Activated CD8-positive, alpha-beta T cell treated with anti-CD3 and anti-CD28 coated beads for 36 hours (primary cell): ENCODE results near the gene ASXL3. TPM values are rescaled to one million over a fixed set of nuclear protein-coding genes. Genes with fewer than 3 reads are reported as not detected.

Source experiments
- ATAC-seq: fragments of 200-7000 bp; cut with Tn5 transposase; one replicate; pipeline ENCODE4 v1.10.0; 2021; ENCODE audit warnings: mild to moderate bottlenecking, moderate library complexity
- CTCF ChIA-PET: fragments of 350-600 bp; sonication (Branson Sonifier 250); formaldehyde crosslinking; loops from one replicate; lab custom pipeline; 2021; ENCODE audit warnings: antibody characterized with exemption; lab: Charles Lee
- POLR2A ChIA-PET: fragments of 350-600 bp; sonication (Branson Sonifier 250); formaldehyde crosslinking; loops from one replicate; lab custom pipeline; 2021; ENCODE audit warnings: antibody characterized with exemption; lab: Charles Lee
- DNase-seq: peaks from one replicate; pipeline ENCODE4 v3.0.0-alpha.2; 2020
- H3K27ac Mint-ChIP-seq: one replicate; pipeline ENCODE4 v1.8.0; 2021; ENCODE audit warnings: mild to moderate bottlenecking, mixed read lengths
- H3K27me3 Mint-ChIP-seq: one replicate; pipeline ENCODE4 v1.8.0; 2021; ENCODE audit warnings: mixed read lengths
- H3K36me3 Mint-ChIP-seq: one replicate; pipeline ENCODE4 v1.8.0; 2021; ENCODE audit warnings: low read depth, mixed read lengths
- H3K4me1 Mint-ChIP-seq: one replicate; pipeline ENCODE4 v1.8.0; 2021; ENCODE audit warnings: low read depth, mixed read lengths
- H3K4me3 Mint-ChIP-seq: one replicate; pipeline ENCODE4 v1.8.0; 2021; ENCODE audit warnings: mild to moderate bottlenecking, moderate library complexity, mixed read lengths
- H3K9me3 Mint-ChIP-seq: one replicate; pipeline ENCODE4 v1.8.0; 2021; ENCODE audit warnings: mixed read lengths
- CTCF ChIP-seq: fragments of 200-600 bp; IDR thresholded peaks from one replicate; pipeline ENCODE4 v1.8.0; 2022; ENCODE audit warnings: antibody characterized with exemption, mild to moderate bottlenecking
- intact Hi-C: fragments of 100-400 bp; cut with micrococcal nuclease; formaldehyde crosslinking; loops from one replicate; pipeline ENCODE4 v1.10.0; 2022
- total RNA-seq, 2 experiments: library from RNA; stranded (reverse); gene quantifications; one replicate each; pipeline ENCODE4 v1.2.3, GENCODE V29; 2021

The ASXL3 gene
- total RNA-seq, 2 experiments from 2014 or later, result not detected

- no peak for DNase-seq
- Mint-ChIP-seq H3K36me3 (peaks cover 5% of the 10 kb centered on the region), H3K9me3 (peaks cover 7% of the 10 kb centered on the region), H3K4me1 (peaks cover 4% of the 10 kb centered on the region), H3K27me3 (peaks cover 10% of the 10 kb centered on the region), H3K4me3 (no peak overlapping the region), H3K27ac (no peak overlapping the region)
- intact Hi-C loops, result no loop called here
- ATAC-seq, result no peak
- ChIA-PET POLR2A (no interaction called here), CTCF (no interaction called here)
- TF ChIP-seq CTCF, result no peak
Measured at GRCh38 chr18:33581856-33582255, 3.8 kb downstream of the ASXL3 start.

GRCh38 chr18:33583901-33584300 is 5.9 kb downstream of the ASXL3 start:
- ChIA-PET CTCF (no interaction called here), POLR2A (no interaction called here)
- no peaks in the 10 kb centered on the region for H3K4me1 Mint-ChIP-seq
- ATAC-seq, result no peak
- peaks cover 7% of the 10 kb centered on the region for H3K9me3 Mint-ChIP-seq
- no peak for TF ChIP-seq CTCF
- peaks cover 2% of the 10 kb centered on the region for H3K27me3 Mint-ChIP-seq
- H3K36me3 Mint-ChIP-seq, result no peaks in the 10 kb centered on the region
- H3K27ac Mint-ChIP-seq, result no peak overlapping the region
- H3K4me3 Mint-ChIP-seq, result no peak overlapping the region
- intact Hi-C loops, result no loop called here
- no peak for DNase-seq

GRCh38 chr18:33584548-33585430 is 6.8 kb downstream of the ASXL3 start:
- no peak for DNase-seq
- Mint-ChIP-seq H3K4me1 (no peaks in the 10 kb centered on the region), H3K9me3 (peaks cover 7% of the 10 kb centered on the region), H3K36me3 (no peaks in the 10 kb centered on the region), H3K27me3 (peaks cover 2% of the 10 kb centered on the region), H3K4me3 (no peak overlapping the region), H3K27ac (no peak overlapping the region)
- ChIA-PET POLR2A (no interaction called here), CTCF (no interaction called here)
- intact Hi-C loops, result no loop called here
- no peak for TF ChIP-seq CTCF
- no peak for ATAC-seq

GRCh38 chr18:33585431-33585775 is 7.4 kb downstream of the ASXL3 start:
- H3K9me3 Mint-ChIP-seq, result peaks cover 7% of the 10 kb centered on the region

More at GRCh38 chr18:33585431-33585775, 7.4 kb downstream of the ASXL3 start:
- no peak for TF ChIP-seq CTCF
- Mint-ChIP-seq H3K27me3 (peaks cover 2% of the 10 kb centered on the region), H3K27ac (no peak overlapping the region), H3K4me1 (no peaks in the 10 kb centered on the region), H3K36me3 (no peaks in the 10 kb centered on the region), H3K4me3 (no peak overlapping the region)
- ChIA-PET POLR2A (no interaction called here), CTCF (no interaction called here)
- ATAC-seq (no peak), DNase-seq (no peak)
- intact Hi-C loops, result no loop called here
